A172 (cell line): Measurements from ENCODE around the gene TMEM132E. TPM values are rescaled to one million over a fixed set of nuclear protein-coding genes. Genes with fewer than 3 reads are reported as not detected.

ENCODE experiments used
- DNase-seq: peaks from one replicate; pipeline ENCODE4 v3.0.0-alpha.2; 2015; ENCODE audit warnings: low spot score
- total RNA-seq: library from RNA; depleted of rRNA; stranded (reverse); fragments of >200 nt; shearing (Covaris generic); gene quantifications from 2 replicates; pipeline ENCODE4 v1.2.3, GENCODE V29; 2014

The TMEM132E gene
- total RNA-seq, 1 experiment from 2014 or later: not detected

DNA sequence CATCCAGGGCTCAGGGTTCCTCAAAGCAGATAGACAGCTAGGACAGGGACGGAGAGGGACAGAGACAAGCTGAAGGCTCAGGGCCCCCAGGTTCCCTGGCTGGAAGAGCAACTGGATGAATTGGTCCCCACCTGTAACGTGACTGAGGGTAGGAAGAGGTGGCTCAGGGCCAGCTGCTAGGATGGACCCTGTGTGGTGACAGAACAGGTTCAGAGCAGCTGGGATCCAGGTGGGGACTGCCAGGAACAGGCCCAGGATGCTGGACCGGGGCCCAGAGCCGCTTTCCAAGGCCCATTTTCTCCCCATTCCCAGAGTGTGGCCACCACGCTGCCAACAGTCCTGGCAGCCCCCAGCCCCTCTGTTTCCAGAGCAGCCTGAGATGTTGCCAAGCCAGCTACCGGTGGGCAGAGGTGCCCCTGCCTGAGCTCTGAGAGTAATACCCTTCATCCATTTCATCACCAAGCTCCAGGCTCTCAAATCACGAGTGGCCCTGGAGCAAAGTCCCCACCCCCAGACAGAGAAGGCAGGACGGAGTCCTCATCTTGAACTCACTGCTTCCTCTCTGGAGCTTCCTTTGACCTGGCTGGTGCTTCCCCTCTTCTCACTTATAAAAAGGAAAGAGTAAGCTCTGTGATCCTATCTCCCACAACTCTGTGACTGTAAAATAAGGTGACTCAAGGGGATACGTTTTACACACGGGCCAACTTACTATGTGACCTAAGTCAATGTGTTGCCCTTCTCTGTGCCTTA, 79.6 kb downstream of the TMEM132E start:
- DNase-seq: no peak

- DNase-seq: no peak
Observed at GRCh38 chr17:34663714-34664113, 84.3 kb downstream of the TMEM132E start.

DNA sequence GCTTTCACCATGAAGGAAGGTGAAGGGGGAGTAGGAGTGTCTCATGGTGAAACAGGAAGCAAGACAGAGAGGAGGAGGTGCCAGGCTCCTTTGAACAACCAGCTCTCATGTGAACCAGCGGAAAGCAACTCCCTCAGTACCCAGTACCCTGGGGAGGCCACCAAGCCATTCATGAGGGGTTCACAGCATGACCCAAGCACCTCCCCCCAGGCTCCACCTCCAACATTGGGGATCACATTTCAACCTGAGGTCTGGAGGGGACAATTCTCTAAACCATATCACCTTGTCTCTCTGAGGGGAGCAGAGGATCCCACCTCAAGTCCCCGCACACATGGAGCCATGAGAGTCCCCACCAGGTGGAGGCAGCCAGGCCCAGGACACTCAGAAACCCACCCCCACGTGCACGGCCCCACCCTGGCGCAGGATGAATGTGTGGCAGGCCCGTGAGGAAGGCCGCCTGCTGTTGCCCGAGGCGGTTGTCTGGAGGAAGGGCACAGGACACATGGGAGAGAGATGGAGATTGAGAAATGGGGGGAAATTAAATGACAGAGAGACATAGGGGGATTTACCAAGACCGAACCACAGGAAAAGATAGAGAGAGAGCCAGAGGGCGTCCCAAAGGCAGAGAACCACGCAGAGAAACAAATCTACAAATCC, 85.9 kb downstream of the TMEM132E start:
- no peak for DNase-seq

DNA sequence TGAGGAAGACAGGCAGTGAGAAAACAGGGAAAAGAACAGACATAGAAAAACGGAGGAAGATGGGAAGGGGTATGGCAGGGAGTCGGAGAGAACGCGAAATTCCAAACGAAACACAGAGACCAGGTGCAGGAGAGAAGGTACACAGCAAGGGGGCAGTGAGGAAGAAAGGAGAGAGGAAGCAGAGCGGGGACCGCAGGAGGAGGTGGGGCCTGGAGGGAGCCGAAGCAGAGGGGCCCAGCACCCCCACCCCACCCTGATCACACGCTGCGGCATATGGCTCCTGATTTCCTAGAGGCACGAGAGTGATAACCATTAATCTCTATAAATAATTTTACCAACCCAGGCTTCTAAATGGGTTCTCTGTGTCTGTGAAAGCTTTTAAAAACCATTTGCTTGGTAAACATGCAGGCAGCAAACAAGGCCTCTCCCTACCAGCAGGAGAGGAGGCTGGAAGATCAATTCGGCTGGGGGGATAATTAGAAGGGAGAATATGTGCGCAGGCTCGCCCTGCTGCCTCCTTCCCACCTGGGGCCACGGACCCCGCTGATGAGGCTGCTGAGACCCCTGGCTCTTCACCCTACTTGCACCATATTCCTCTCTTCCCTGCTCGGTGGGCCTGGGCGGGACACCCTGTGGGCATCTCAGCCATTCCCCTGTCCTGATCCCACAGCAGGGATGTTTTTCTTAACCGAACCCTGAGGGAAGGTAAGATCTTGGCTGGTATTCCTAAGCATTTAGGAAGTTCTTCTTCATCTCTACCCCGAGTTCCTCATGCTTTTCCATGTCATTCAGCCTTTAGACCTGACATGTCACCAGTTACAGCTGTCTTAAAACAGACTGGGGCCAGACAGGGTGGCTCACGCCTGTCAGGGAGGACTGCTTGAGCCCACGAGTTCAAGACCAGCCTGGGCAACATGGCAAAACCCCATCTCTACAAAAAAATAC, 86.7 kb downstream of the TMEM132E start:
- DNase-seq: no peak

DNA sequence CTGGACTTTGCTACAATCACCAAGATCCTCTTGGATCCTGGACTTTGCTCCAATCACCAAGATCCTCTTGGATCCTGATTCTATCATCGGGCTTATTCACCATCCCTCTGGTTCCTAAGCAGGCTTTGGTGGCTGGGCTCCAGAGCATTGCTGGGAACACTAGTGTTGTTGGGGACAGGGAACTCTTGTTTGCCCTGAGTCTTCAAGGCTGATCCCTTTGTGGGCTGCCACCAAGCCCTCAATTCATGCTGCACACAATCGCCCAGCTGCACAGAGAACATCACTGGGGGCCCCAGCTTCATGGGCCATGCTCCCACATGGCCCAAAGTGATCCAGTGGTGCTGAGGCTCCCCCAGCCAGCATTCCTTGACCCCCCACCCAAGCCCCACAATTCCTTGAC, 88.3 kb downstream of the TMEM132E start:
- no peak for DNase-seq

DNA sequence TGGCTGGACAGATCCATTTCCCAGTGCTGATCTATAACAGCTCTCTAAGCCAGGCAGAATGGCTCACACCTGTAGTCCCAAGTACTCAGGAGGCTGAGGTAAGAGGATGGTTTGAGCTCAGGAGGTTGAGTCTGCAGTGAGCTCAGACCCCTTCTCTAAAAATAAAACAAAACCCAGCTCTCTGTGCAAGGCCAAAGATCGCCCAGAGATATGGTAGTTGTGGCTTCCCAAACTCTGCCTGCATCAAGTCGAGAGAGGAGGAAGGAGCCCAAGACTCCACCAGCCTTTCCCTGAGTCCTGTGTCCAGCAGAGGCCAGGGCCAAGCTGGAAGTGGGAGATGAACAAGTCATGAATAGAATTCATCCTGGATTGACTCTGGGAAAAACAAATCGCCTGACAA, 88.8 kb downstream of the TMEM132E start:
- DNase-seq: no peak

GRCh38 chr17:34669511-34669910, 90.1 kb downstream of the TMEM132E start:
- DNase-seq: no peak

DNA sequence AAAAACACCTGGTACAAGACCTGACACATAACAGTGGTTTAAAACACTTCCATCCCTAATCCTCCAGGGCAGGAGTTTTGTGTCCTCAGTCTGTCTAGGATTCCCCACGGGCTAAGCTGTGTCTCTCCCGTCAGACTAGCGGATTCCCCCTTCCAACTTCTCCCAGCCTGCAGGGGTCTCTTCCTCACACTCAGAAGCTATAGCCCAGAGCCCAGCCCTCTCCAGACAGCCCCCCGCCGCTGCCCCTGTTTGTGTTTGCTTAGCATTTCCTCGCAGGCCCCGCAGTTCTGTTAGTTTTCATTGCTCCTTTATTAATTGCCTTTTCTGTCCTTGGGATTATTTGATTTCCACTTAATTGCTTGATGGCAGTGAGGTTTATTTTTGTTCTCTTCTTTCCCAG, 91.2 kb downstream of the TMEM132E start:
- DNase-seq: no peak

DNA sequence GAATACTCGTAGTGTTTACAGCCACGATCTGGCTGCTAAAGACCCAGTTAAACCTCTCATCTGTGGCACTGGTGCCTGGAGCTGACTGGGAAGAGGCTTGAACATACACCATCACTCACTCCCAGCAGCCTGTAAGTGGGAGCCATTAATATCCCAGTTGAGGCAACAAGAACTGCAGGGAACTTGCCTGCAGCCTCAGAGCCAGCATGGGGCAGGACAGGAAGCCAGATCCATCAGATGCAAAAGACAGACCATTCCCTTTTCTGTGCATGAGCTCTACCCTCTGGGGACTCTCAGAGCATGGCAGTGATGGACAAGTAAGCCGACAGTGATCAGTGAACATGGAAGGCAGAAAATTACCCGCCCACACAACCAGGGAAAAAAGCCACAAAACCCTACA, 91.8 kb downstream of the TMEM132E start:
- no peak for DNase-seq

DNA sequence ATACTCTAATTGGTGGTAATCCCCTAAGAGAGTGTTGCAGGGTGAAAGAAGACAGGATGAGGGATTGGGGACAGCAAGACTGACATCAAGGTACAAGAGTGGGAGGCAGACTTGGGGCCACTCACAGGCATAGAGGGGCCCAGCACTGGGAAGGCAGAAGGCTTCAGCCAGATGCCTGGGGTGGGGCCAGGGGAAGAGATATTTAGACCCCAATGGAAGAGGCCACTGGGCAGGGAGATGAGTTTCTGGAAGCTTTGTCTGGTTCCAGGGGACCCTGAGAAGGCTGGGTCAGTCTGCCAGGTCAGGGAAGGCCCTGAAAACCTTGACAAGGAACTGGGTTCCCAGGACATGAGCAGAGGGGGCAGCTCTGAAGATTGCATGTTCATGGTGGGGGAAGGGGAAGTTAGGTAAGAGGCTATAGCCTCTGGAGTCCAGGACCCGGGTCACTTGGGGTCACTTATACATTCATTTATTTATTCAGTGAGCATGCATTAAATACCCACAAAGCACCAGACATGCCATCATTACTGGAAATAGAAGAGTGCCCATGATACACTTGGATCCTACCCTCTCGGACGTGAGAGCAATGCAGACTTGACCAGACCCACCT, 92.9 kb downstream of the TMEM132E start:
- no peak for DNase-seq

- DNase-seq: no peak
Observed at GRCh38 chr17:34673516-34673915, 94.1 kb downstream of the TMEM132E start.

GRCh38 chr17:34673995-34674890, 94.9 kb downstream of the TMEM132E start:
- no peak for DNase-seq

DNA sequence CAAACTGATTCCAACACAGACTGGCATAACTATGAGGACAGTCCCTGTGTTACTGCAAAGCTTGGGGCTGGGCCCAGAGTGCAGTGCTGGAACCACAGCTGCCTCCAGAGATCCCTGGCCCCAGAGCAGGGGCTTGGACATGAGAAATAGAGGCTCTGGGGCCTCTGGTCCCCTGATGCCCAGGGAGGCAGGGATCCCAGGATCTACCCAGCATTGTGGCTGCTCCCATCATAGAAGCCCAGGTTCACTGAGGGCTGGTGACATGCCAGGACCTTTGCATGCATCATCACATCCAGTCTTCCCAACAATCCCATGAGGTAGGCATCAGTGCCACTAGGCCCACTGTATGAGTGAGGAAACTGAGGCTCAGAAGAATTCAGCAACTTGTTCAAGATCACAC, 95.8 kb downstream of the TMEM132E start:
- no peak for DNase-seq

GRCh38 chr17:34675605-34676004, 96.2 kb downstream of the TMEM132E start:
- DNase-seq: no peak

GRCh38 chr17:34680151-34680550, 100.8 kb downstream of the TMEM132E start:
- DNase-seq: no peak

DNA sequence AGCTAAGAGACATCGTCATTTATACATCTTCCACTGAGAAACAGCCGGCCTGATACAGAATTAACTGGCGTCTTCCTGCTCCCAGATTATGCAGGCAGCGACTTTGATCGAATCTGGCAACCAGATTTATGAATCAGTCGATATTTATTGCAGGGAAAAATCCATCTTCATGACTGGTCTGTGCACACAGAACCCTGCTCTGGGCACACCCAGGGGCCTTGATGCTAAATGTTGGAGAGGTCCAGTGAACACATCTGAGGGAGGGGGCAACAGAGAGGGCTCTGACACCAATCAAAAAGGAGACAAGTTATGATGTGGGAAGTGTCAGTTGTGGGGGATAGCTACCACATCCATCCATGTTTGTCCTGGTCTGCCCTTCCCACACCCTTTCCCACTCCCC, 102.9 kb downstream of the TMEM132E start:
- no peak for DNase-seq

- DNase-seq: no peak
Observed at GRCh38 chr17:34683390-34683789, 104.0 kb downstream of the TMEM132E start.
